HFFc6 (cell line): Measurements from ENCODE around the gene RAI1. TPM values are rescaled to one million over a fixed set of nuclear protein-coding genes. Genes with fewer than 3 reads are reported as not detected.

Experiments used
- DNase-seq: peaks from one replicate; pipeline ENCODE4 v3.0.0-alpha.2; 2018
- H3K27ac Mint-ChIP-seq: 2 replicates; pipeline ENCODE4 v1.8.0; 2020; ENCODE audit warnings: mild to moderate bottlenecking, mixed read lengths
- H3K27me3 Mint-ChIP-seq: 2 replicates; pipeline ENCODE4 v1.8.0; 2021; ENCODE audit warnings: mild to moderate bottlenecking, moderate library complexity, mixed read lengths; ENCODE audit not compliant: insufficient read depth
- H3K36me3 Mint-ChIP-seq: 2 replicates; pipeline ENCODE4 v1.8.0; 2021; ENCODE audit warnings: low read depth, mixed read lengths
- H3K4me1 Mint-ChIP-seq: 2 replicates; pipeline ENCODE4 v1.8.0; 2020; ENCODE audit warnings: low read depth, mixed read lengths
- H3K4me3 Mint-ChIP-seq: 2 replicates; pipeline ENCODE4 v1.8.0; 2020; ENCODE audit warnings: mild to moderate bottlenecking, moderate library complexity, mixed read lengths
- H3K9me3 Mint-ChIP-seq: 2 replicates; pipeline ENCODE4 v1.8.0; 2020; ENCODE audit warnings: mild to moderate bottlenecking, mixed read lengths
- total RNA-seq, 6 experiments: library from RNA; stranded (reverse); fragmentation: NEBNext Ultra II Directional; extraction: Animal tissue kit (Norgen Biotek cat#: 25700); gene quantifications; 2 replicates in 1 of 6; 3 replicates in 5 of 6; pipeline ENCODE4 v1.2.3, GENCODE V29; 2021
- TF ChIP-seq, protein P1 (sequence below): fragments of 200-600 bp; sonication (generic); IDR thresholded peaks from 2 replicates; pipeline ENCODE4 v1.5.0; 2021; ENCODE audit warnings: antibody characterized with exemption, mild to moderate bottlenecking

Gene RAI1
- total RNA-seq, 6 experiments from 2014 or later: 26.9 to 29.3 (median 29.0) TPM

DNA sequence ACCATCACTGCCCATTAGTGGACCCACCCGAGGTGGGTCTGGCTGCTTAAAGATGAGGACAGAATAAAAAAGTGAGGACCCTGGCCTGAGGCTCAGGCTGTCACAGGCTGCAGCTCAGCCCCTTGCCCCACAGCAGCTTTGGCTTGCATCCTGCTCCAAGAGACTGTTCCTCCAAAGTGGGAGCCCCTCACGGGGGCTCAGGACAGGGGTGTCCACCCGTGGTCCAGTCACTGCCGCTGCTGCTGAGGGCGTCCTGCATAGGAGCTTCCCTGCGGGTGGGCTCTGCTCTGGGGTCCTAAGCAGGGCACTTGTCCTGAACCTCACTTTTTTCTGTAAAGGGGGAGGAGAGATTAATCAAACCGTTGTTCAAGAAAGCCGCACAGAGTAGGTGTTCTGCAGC, 107.7 kb downstream of the RAI1 start:
- TF ChIP-seq, protein P1, sequence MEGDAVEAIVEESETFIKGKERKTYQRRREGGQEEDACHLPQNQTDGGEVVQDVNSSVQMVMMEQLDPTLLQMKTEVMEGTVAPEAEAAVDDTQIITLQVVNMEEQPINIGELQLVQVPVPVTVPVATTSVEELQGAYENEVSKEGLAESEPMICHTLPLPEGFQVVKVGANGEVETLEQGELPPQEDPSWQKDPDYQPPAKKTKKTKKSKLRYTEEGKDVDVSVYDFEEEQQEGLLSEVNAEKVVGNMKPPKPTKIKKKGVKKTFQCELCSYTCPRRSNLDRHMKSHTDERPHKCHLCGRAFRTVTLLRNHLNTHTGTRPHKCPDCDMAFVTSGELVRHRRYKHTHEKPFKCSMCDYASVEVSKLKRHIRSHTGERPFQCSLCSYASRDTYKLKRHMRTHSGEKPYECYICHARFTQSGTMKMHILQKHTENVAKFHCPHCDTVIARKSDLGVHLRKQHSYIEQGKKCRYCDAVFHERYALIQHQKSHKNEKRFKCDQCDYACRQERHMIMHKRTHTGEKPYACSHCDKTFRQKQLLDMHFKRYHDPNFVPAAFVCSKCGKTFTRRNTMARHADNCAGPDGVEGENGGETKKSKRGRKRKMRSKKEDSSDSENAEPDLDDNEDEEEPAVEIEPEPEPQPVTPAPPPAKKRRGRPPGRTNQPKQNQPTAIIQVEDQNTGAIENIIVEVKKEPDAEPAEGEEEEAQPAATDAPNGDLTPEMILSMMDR: no peak
- no peaks in the 10 kb centered on the region for H3K9me3 Mint-ChIP-seq
- H3K27me3 Mint-ChIP-seq: peaks cover 3% of the 10 kb centered on the region
- H3K36me3 Mint-ChIP-seq: peaks cover 3% of the 10 kb centered on the region; the same call in 1 of the 2 replicates
- H3K27ac Mint-ChIP-seq: no peak overlapping the region; the same call in 1 of the 2 replicates
- peaks cover 24% of the 10 kb centered on the region for H3K4me1 Mint-ChIP-seq
- DNase-seq: no peak
- H3K4me3 Mint-ChIP-seq: no peak overlapping the region

DNA sequence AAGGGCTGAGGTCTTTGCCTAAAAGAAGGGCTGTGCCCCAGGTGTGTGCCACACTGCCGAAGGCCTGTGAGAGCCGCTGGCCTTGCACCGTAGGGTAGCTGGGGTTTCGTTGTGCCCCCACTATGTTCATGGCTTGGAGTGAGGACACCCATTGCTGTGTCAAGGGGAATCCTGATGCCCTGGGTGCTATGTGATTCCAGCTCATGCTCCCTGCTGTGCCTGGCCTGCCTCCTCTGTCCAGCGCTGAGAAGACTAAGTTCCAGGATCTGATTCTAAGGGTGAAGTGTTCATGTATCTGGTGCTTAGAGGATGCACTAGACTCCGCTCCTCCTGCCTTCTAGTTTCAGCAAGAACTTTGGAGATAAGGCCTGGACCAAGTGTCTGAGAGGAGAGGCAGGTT, 108.2 kb downstream of the RAI1 start:
- H3K27me3 Mint-ChIP-seq: peaks cover 3% of the 10 kb centered on the region
- H3K4me3 Mint-ChIP-seq: no peak overlapping the region
- no peaks in the 10 kb centered on the region for H3K9me3 Mint-ChIP-seq
- TF ChIP-seq, protein P1: no peak
- no peak overlapping the region for H3K27ac Mint-ChIP-seq
- H3K36me3 Mint-ChIP-seq: peaks cover 5% of the 10 kb centered on the region; the same call in 1 of the 2 replicates
- DNase-seq: no peak
- H3K4me1 Mint-ChIP-seq: peaks cover 21% of the 10 kb centered on the region

GRCh38 chr17:17789828-17790636, 108.8 kb downstream of the RAI1 start:
- H3K4me3 Mint-ChIP-seq: no peak overlapping the region

DNA sequence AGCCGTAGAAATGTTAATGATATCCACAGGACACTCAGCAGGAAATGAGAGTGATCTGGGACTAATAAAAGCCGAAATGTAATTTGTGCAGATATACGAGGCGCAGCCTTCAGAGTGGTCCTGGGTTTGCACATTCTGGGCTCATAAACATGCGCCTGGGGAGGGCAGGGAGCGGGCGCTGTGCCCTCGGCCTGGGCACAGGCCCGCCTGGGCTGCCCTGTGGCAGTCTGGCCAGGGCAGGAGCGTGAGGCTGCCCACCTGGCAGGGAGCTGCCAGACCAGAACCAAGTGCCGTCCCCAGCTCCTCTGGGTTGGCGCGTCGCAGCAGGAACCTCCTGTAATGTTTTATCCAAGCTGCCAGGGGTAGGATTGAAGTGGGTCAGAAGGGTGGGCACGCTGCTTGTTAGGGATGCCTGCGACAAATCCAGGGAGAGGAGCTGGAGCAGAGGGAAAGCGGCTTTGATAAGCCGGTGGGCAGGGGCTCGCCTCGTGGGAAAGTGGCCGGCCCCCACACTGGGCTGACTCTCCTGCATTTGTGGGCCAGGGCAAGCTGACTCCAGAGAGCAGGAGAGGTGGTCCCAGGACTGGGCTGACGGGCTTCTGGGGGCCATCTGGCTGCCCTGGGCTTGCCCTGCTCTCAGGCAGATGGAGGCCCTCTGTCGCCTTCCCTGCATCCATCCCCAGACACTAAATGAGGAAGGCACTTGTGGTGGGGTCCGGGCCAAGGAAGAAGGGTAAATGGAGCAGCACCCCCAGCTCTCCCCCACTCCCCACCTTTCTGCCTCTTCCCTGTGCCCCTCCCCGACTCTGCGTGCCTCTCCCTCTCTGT, 109.6 kb downstream of the RAI1 start:
- no peak for DNase-seq
- no peaks in the 10 kb centered on the region for H3K9me3 Mint-ChIP-seq
- TF ChIP-seq, protein P1: no peak
- H3K4me1 Mint-ChIP-seq: peaks cover 6% of the 10 kb centered on the region
- H3K4me3 Mint-ChIP-seq: no peak overlapping the region
- no peak overlapping the region for H3K27ac Mint-ChIP-seq
- H3K36me3 Mint-ChIP-seq: peaks cover 5% of the 10 kb centered on the region; the same call in 1 of the 2 replicates
- H3K27me3 Mint-ChIP-seq: peaks cover 3% of the 10 kb centered on the region

More at GRCh38 chr17:17789828-17790636, 108.8 kb downstream of the RAI1 start:
- H3K9me3 Mint-ChIP-seq: no peaks in the 10 kb centered on the region
- no peak for DNase-seq
- TF ChIP-seq, protein P1: no peak
- H3K4me1 Mint-ChIP-seq: peaks cover 14% of the 10 kb centered on the region
- peaks cover 3% of the 10 kb centered on the region for H3K27me3 Mint-ChIP-seq
- peaks cover 5% of the 10 kb centered on the region; the same call in 1 of the 2 replicates for H3K36me3 Mint-ChIP-seq
- no peak overlapping the region for H3K27ac Mint-ChIP-seq

DNA sequence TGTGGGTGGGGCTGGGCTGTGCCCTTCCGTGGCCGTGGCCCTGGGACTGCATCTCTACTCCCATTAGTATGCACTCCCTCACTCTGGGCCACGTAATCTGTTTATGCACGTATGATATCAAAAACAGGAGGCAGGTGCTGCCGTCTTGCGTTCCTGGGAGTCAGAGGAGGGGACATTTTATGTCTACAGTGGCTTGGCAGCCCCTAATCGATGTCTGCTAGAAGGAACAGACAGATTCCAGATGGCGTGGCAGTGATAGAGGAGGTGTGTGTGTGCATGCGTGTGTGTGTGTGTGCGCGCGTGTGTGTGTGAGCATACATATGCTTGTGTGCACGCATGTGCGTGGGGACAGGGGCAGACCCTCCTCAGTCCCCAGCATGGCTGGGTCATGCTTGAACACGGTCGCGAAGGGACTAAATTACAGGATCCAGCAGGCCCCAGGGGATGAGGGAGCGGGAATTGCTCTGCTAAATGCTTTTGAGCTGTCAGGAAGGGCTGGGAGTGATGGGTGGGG, 110.8 kb downstream of the RAI1 start:
- H3K27me3 Mint-ChIP-seq: no peaks in the 10 kb centered on the region; the same call in none of the 2 replicates
- DNase-seq: no peak
- no peaks in the 10 kb centered on the region for H3K9me3 Mint-ChIP-seq
- no peak overlapping the region for H3K27ac Mint-ChIP-seq
- no peaks in the 10 kb centered on the region for H3K4me1 Mint-ChIP-seq
- TF ChIP-seq, protein P1: no peak
- peaks cover 5% of the 10 kb centered on the region; the same call in 1 of the 2 replicates for H3K36me3 Mint-ChIP-seq
- H3K4me3 Mint-ChIP-seq: no peak overlapping the region
